HepG2 (cell line): Measurements from ENCODE around the gene WDR86. TPM values are rescaled to one million over a fixed set of nuclear protein-coding genes. Genes with fewer than 3 reads are reported as not detected.

Experiments
- ATAC-seq: fragments of 200-7000 bp; cut with Tn5 transposase; 3 replicates; pipeline ENCODE4 v1.9.1; 2020; ENCODE audit warnings: mild to moderate bottlenecking, moderate library complexity
- Bru-seq: library from RNA; stranded (reverse); fragments of 400-500 nt; gene quantifications from one replicate; lab custom pipeline; 2021; lab: Mats Ljungman, UMichigan
- BruChase-seq, 2 experiments: library from RNA; stranded (reverse); fragments of 400-500 nt; gene quantifications; one replicate each; lab custom pipeline; 2021; lab: Mats Ljungman, UMichigan
- BruUV-seq: library from RNA; stranded (reverse); fragments of 400-500 nt; replicated peaks from 2 replicates; lab custom pipeline; 2021; lab: Mats Ljungman, UMichigan
- CTCF ChIA-PET: fragments of 300-600 bp; formaldehyde crosslinking; extraction: SDS; loops from one replicate; lab custom pipeline; 2021; ENCODE audit warnings: low total read pairs, inconsistent platforms, low intra/inter-chr PET ratio; lab: Yijun Ruan, JAX
- POLR2A ChIA-PET: fragments of 350-600 bp; sonication (Branson Sonifier 250); formaldehyde crosslinking; loops from one replicate; lab custom pipeline; 2020; ENCODE audit warnings: antibody characterized with exemption, inconsistent platforms; lab: Yijun Ruan, JAX
- DNase-seq: peaks from one replicate; pipeline ENCODE4 v3.0.0-alpha.2; 2015; ENCODE audit warnings: low spot score
- FAIRE-seq: peaks from 3 replicates; lab custom pipeline; 2011; peaks lifted over from hg19 to GRCh38; lab: Jason Lieb, UNC
- H2AFZ ChIP-seq: one replicate; pipeline ENCODE4 v1.6.1; 2011; ENCODE audit warnings: low read length, inconsistent platforms
- H3K27ac ChIP-seq: fragments of 300-600 bp; 3 replicates; pipeline ENCODE4 v1.8.0; 2011; ENCODE audit warnings: mixed run types, mild to moderate bottlenecking, mixed read lengths, low read length, inconsistent platforms; ENCODE audit not compliant: insufficient read depth; ENCODE audit errors: extremely low read length
- H3K27me3 ChIP-seq, 2 experiments: fragments of 200-600 bp in 1 of 2; 2 replicates in 1 of 2; 3 replicates in 1 of 2; pipeline versions ENCODE4 v1.6.0 to v1.8.0; 2011; ENCODE audit warnings: low read length in 2 of 2, mild to moderate bottlenecking in 2 of 2, moderate library complexity in 2 of 2, inconsistent platforms in 1 of 2; ENCODE audit not compliant: insufficient read depth in 2 of 2, control insufficient read depth in 1 of 2
- H3K36me3 ChIP-seq, 2 experiments: fragments of 200-600 bp in 1 of 2; replicated peaks in 1 of 2; 2 replicates in 1 of 2; 3 replicates in 1 of 2; pipeline versions ENCODE4 v1.5.1 to v1.8.0; 2011; ENCODE audit warnings: low read length in 2 of 2, inconsistent platforms in 1 of 2; ENCODE audit not compliant: insufficient read depth in 2 of 2, control insufficient read depth in 1 of 2
- H3K4me1 ChIP-seq: 2 replicates; pipeline ENCODE4 v1.5.1; 2012; ENCODE audit warnings: low read length, inconsistent platforms; ENCODE audit not compliant: insufficient read depth
- H3K4me2 ChIP-seq: 2 replicates; pipeline ENCODE4 v1.6.0; 2011; ENCODE audit warnings: low read depth, low read length, inconsistent platforms
- H3K4me3 ChIP-seq, 3 experiments: fragments of 200-600 bp in 1 of 3; sonication (generic), shearing (Covaris generic) in 1 of 3; replicated peaks in 1 of 3; 2 replicates each; pipeline ENCODE4 v1.5.1; 2011 to 2016; ENCODE audit warnings: low read length in 3 of 3, inconsistent platforms in 2 of 3, low read depth in 2 of 3, mild to moderate bottlenecking in 2 of 3, control low read depth in 1 of 3, mixed read lengths in 1 of 3; ENCODE audit not compliant: insufficient read depth in 1 of 3
- H3K79me2 ChIP-seq: one replicate; pipeline ENCODE4 v1.6.1; 2011; ENCODE audit warnings: low read length, inconsistent platforms; ENCODE audit not compliant: insufficient read depth
- H3K9ac ChIP-seq: 2 replicates; pipeline ENCODE4 v1.6.0; 2011; ENCODE audit warnings: mild to moderate bottlenecking, low read depth, low read length, inconsistent platforms; ENCODE audit not compliant: insufficient read depth
- H3K9me3 ChIP-seq: 2 replicates; pipeline ENCODE4 v1.5.1; 2012; ENCODE audit warnings: mild to moderate bottlenecking, low read length
- H4K20me1 ChIP-seq: 2 replicates; pipeline ENCODE4 v1.6.0; 2011; ENCODE audit warnings: inconsistent platforms, mild to moderate bottlenecking, low read length, moderate library complexity; ENCODE audit not compliant: insufficient read depth
- BCL3 ChIP-seq: sonication (generic); formaldehyde crosslinking; IDR thresholded peaks from 2 replicates; pipeline ENCODE4 v1.5.1; 2020; ENCODE audit warnings: mild to moderate bottlenecking, missing genetic modification reagents, moderate library complexity
- ETS1 ChIP-seq: sonication (generic); formaldehyde crosslinking; IDR thresholded peaks from 2 replicates; pipeline ENCODE4 v1.4.0; 2020; ENCODE audit warnings: missing genetic modification reagents
- FOXO4 ChIP-seq: sonication (generic); formaldehyde crosslinking; conservative IDR thresholded peaks from 2 replicates; pipeline ENCODE4 v1.8.1; 2023; ENCODE audit warnings: missing genetic modification reagents
- NCOA2 ChIP-seq: sonication (generic); formaldehyde crosslinking; IDR thresholded peaks from 2 replicates; pipeline ENCODE4 v1.8.0; 2022; ENCODE audit warnings: inconsistent platforms
- PHF8 ChIP-seq: sonication (generic); formaldehyde crosslinking; IDR thresholded peaks from 2 replicates; pipeline ENCODE4 v1.5.0; 2020; ENCODE audit warnings: missing genetic modification reagents
- TFDP2 ChIP-seq: sonication (generic); formaldehyde crosslinking; IDR thresholded peaks from 2 replicates; pipeline ENCODE4 v1.4.0; 2020; ENCODE audit warnings: missing genetic modification reagents
- YEATS4 ChIP-seq: sonication (generic); formaldehyde crosslinking; IDR thresholded peaks from 2 replicates; pipeline ENCODE4 v1.4.0; 2020; ENCODE audit warnings: missing genetic modification reagents, borderline replicate concordance
- ZNF431 ChIP-seq: sonication (generic); formaldehyde crosslinking; IDR thresholded peaks from 2 replicates; pipeline ENCODE4 v1.9.0; 2022; ENCODE audit warnings: missing genetic modification reagents, low read depth, mild to moderate bottlenecking, borderline replicate concordance
- ZNF598 ChIP-seq: sonication (generic); formaldehyde crosslinking; IDR thresholded peaks from 2 replicates; pipeline ENCODE4 v1.5.1; 2020; ENCODE audit warnings: mild to moderate bottlenecking, missing genetic modification reagents, borderline replicate concordance
- ZNF704 ChIP-seq: sonication (generic); formaldehyde crosslinking; IDR thresholded peaks from 2 replicates; pipeline ENCODE4 v1.8.1; 2023; ENCODE audit warnings: mild to moderate bottlenecking, inconsistent platforms, moderate library complexity, missing genetic modification reagents, borderline replicate concordance
- ZNF777 ChIP-seq: sonication (generic); formaldehyde crosslinking; IDR thresholded peaks from 2 replicates; pipeline ENCODE4 v1.4.0; 2020; ENCODE audit warnings: missing genetic modification reagents
- WGBS: methylation state at CpG from one replicate; pipeline ENCODE4 v1.1.6; 2017; ENCODE audit warnings: low lambda C conversion rate; 5-methylcytosine and 5-hydroxymethylcytosine counted together
- in situ Hi-C: cut with HindIII; loops from 2 replicates; pipeline ENCODE4 v1.10.0; 2017; ENCODE audit warnings: low pct_unique_long_range_greater_than_20kb; ENCODE audit not compliant: extremely low pct_ligation_motif_present
- intact Hi-C: fragments of 100-400 bp; cut with micrococcal nuclease; formaldehyde crosslinking; loops from one replicate; pipeline ENCODE4 v1.10.0; 2022; ENCODE audit not compliant: unreplicated experiment
- long read RNA-seq, 2 experiments: library from RNA in 1 of 2; library from polyadenylated mRNA in 1 of 2; stranded (forward) in 1 of 2; unstranded in 1 of 2; transcript quantifications; one replicate each; pipeline ENCODE4 v2.0.0, GENCODE V29; 2019 to 2022
- polyA minus RNA-seq, 3 experiments: library from RNA; depleted of rRNA, polyadenylated mRNA; stranded (reverse); fragments of >200 nt; gene quantifications; 2 replicates each; pipeline ENCODE4 v1.2.3, GENCODE V29; 2011; ENCODE audit warnings: low replicate concordance in 1 of 3
- polyA plus RNA-seq, 8 experiments: library from polyadenylated mRNA; depleted of rRNA in 3 of 8; stranded (reverse) in 7 of 8; unstranded in 1 of 8; fragments of >200 nt; fragmentation: Illumina TruSeq in 4 of 8; extraction: Trizol in 4 of 8; gene quantifications; 2 replicates each; pipeline versions ENCODE4 v1.2.1 to v1.2.3, GENCODE V29; 2011 to 2016; ENCODE audit warnings: low read depth in 4 of 8, missing spikeins in 1 of 8, mixed read lengths in 1 of 8; ENCODE audit not compliant: insufficient read depth in 1 of 8
- total RNA-seq, 5 experiments: library from RNA; depleted of rRNA; stranded (reverse); fragments of >200 nt; fragmentation: Illumina TruSeq; extraction: Trizol; gene quantifications; 2 replicates each; pipeline ENCODE4 v1.2.3, GENCODE V29; 2016; ENCODE audit warnings: low read depth in 1 of 5

Gene WDR86
- 0.11 TPM in 1 of 2 replicates, not detected in the other for total RNA-seq (2016; rRNA removed; fragmentation: Illumina TruSeq; extraction: Trizol)
- not detected in 2 replicates for total RNA-seq (2016; cell fraction: cytosol; rRNA removed; fragmentation: Illumina TruSeq; extraction: Trizol; ENCODE audit: low read depth)
- total RNA-seq (2016; cell fraction: insoluble cytoplasmic fraction; rRNA removed; fragmentation: Illumina TruSeq; extraction: Trizol), result not detected in 2 replicates
- total RNA-seq (2016; cell fraction: membrane; rRNA removed; fragmentation: Illumina TruSeq; extraction: Trizol), result 0.24 TPM in 1 of 2 replicates, not detected in the other
- total RNA-seq (2016; cell fraction: nucleus; rRNA removed; fragmentation: Illumina TruSeq; extraction: Trizol), result 0.50 TPM in 1 of 2 replicates, not detected in the other
- 2.9 and 4.3 TPM in 2 replicates for polyA plus RNA-seq (2011; rRNA removed)
- polyA plus RNA-seq (2011; cell fraction: cytosol; rRNA removed), result 1.2 and 2.5 TPM in 2 replicates
- polyA plus RNA-seq (2011; cell fraction: nucleus; rRNA removed), result 22.1 and 28.5 TPM in 2 replicates
- 1.7 and 1.9 TPM in 2 replicates for polyA plus RNA-seq (2012)
- polyA plus RNA-seq (2016; cell fraction: cytosol; fragmentation: Illumina TruSeq; extraction: Trizol; ENCODE audit: low read depth), result 0.14 TPM in 1 of 2 replicates, not detected in the other
- polyA plus RNA-seq (2016; cell fraction: insoluble cytoplasmic fraction; fragmentation: Illumina TruSeq; extraction: Trizol; ENCODE audit: low read depth), result not detected in 2 replicates
- polyA plus RNA-seq (2016; cell fraction: membrane; fragmentation: Illumina TruSeq; extraction: Trizol; ENCODE audit: low read depth), result 0.15 and 0.16 TPM in 2 replicates
- polyA plus RNA-seq (2016; cell fraction: nucleus; fragmentation: Illumina TruSeq; extraction: Trizol; ENCODE audit: insufficient read depth, low read depth), result 0.61 TPM in 1 of 2 replicates, not detected in the other
- polyA minus RNA-seq (2011; rRNA and poly(A)+ RNA removed; ENCODE audit: low replicate concordance), result 3.2 TPM in 1 of 2 replicates, not detected in the other
- polyA minus RNA-seq (2011; cell fraction: cytosol; rRNA and poly(A)+ RNA removed), result 0.59 and 1.6 TPM in 2 replicates
- 5.0 TPM in 2 replicates for polyA minus RNA-seq (2011; cell fraction: nucleus; rRNA and poly(A)+ RNA removed)
- percentile 8 among the genes with signal in this experiment for Bru-seq, nascent RNA
- percentile 9 among the genes with signal in this experiment for BruChase-seq, experiment 1, labeled RNA remaining after a 6-hour chase
- not detected for BruChase-seq, experiment 2, labeled RNA remaining after a 2-hour chase
- long read RNA-seq, experiment 1, result 0 reads
- long read RNA-seq, experiment 2, result 0 reads

GRCh38 chr7:151409667-151410404 lies at the start of gene WDR86:
TSS of gene WDR86 (minus strand) at chr7:151410038. CDS start at chr7:151409589, 449 bp downstream.
- POLR2A ChIA-PET, result no interaction called here
- Histone ChIP-seq H3K27me3 (peaks cover 2 to 56% of the 10 kb centered on the region in 2 experiments), H2AFZ (no peak within 1 kb of the TSS), H3K27ac (no peak within 1 kb of the TSS), H3K4me3 (peak within 1 kb of the TSS; percentile 45 to 76 (median 65); a peak in 5 of 6 replicates), H3K36me3 (no peaks in the 10 kb centered on the region), H3K9ac (peak within 1 kb of the TSS; percentile 58; the same call in 1 of the 2 replicates), H3K9me3 (no peaks in the 10 kb centered on the region), H3K4me2 (peak within 1 kb of the TSS; percentile 74), H3K4me1 (peaks cover 53% of the 10 kb centered on the region), H4K20me1 (no peaks in the 10 kb centered on the region), H3K79me2 (no peaks in the 10 kb centered on the region)
- in situ Hi-C loops (no loop called here), intact Hi-C loops (loop anchor here (5.0 kb wide), 1 partner anchor 37 kb away; no protein-coding TSS in a partner anchor)
- no TSS peak for BruUV-seq
- ATAC-seq, result peak; percentile 22
- CTCF ChIA-PET, result no interaction called here
- 33% methylated on average over 20 of the region's 75 CpGs for WGBS
- DNase-seq, result no peak
- FAIRE-seq, result no peak
- TF ChIP-seq ZNF777 (CRISPR knock-in tag) (0 out of 2 replicates have a peak, but pooled peaks have one; percentile 23), ZNF598 (no peak), ETS1 (CRISPR knock-in tag) (no peak), TFDP2 (no peak), NCOA2 (no peak), YEATS4 (CRISPR knock-in tag) (peak; percentile 22; the same call in 1 of the 2 replicates), ZNF431 (CRISPR knock-in tag) (no peak), ZNF704 (CRISPR knock-in tag) (0 out of 2 replicates have a peak, but pooled peaks have one; percentile 32), FOXO4 (no peak), BCL3 (no peak), PHF8 (peak; percentile 5; the same call in 1 of the 2 replicates)
